Endodermal cell (in vitro differentiated cells): Measurements from ENCODE around the gene LGI4. TPM values are rescaled to one million over a fixed set of nuclear protein-coding genes. Genes with fewer than 3 reads are reported as not detected.
A peak's percentile ranks its signal among the peaks of the same experiment; 100 is the strongest.

Source experiments
- DNase-seq: peaks from one replicate; pipeline ENCODE4 v3.0.0-alpha.2; 2017
- H3K27ac ChIP-seq: 2 replicates; pipeline ENCODE4 v1.5.1; 2013; ENCODE audit warnings: mild to moderate bottlenecking, low read depth, low read length, moderate library complexity
- H3K27me3 ChIP-seq: 2 replicates; pipeline ENCODE4 v1.6.1; 2013; ENCODE audit warnings: mild to moderate bottlenecking, low read length, moderate library complexity; ENCODE audit not compliant: insufficient read depth, control insufficient read depth, poor library complexity, severe bottlenecking
- H3K36me3 ChIP-seq: 2 replicates; pipeline ENCODE4 v1.7.0; 2013; ENCODE audit warnings: mild to moderate bottlenecking, low read length, moderate library complexity; ENCODE audit not compliant: control insufficient read depth, insufficient read depth
- H3K4me1 ChIP-seq: one replicate; pipeline ENCODE4 v1.7.0; 2013; ENCODE audit warnings: low read length; ENCODE audit not compliant: control insufficient read depth, insufficient read depth
- H3K4me3 ChIP-seq: 2 replicates; pipeline ENCODE4 v1.5.1; 2013; ENCODE audit warnings: mild to moderate bottlenecking, low read length, moderate library complexity
- H3K9ac ChIP-seq: 2 replicates; pipeline ENCODE4 v1.6.1; 2013; ENCODE audit warnings: mild to moderate bottlenecking, low read length, moderate library complexity; ENCODE audit not compliant: poor library complexity, severe bottlenecking; ENCODE audit errors: extremely low read depth
- H3K9me3 ChIP-seq: 2 replicates; pipeline ENCODE4 v1.6.1; 2013; ENCODE audit warnings: mild to moderate bottlenecking, low read length, moderate library complexity; ENCODE audit not compliant: control insufficient read depth
- H3K27ac Mint-ChIP-seq: 2 replicates; pipeline ENCODE4 v1.8.0; 2020; ENCODE audit warnings: mixed read lengths
- H3K27me3 Mint-ChIP-seq: 2 replicates; pipeline ENCODE4 v1.8.0; 2021; ENCODE audit warnings: mild to moderate bottlenecking, mixed read lengths; ENCODE audit not compliant: insufficient read depth
- H3K36me3 Mint-ChIP-seq: 2 replicates; pipeline ENCODE4 v1.8.0; 2020; ENCODE audit warnings: low read depth, mixed read lengths
- H3K4me1 Mint-ChIP-seq: 2 replicates; pipeline ENCODE4 v1.8.0; 2020; ENCODE audit warnings: mixed read lengths
- H3K4me3 Mint-ChIP-seq: 2 replicates; pipeline ENCODE4 v1.8.0; 2020; ENCODE audit warnings: mild to moderate bottlenecking, moderate library complexity, mixed read lengths
- H3K9me3 Mint-ChIP-seq: 2 replicates; pipeline ENCODE4 v1.8.0; 2020; ENCODE audit warnings: mild to moderate bottlenecking, mixed read lengths
- WGBS, 2 experiments: methylation state at CpG; one replicate each; pipeline versions ENCODE4 v1.1.5 to v1.1.7; 2013; ENCODE audit warnings: missing lambda C conversion rate in 2 of 2, mixed read lengths in 1 of 2; ENCODE audit not compliant: insufficient coverage in 1 of 2, insufficient read length in 1 of 2; 5-methylcytosine and 5-hydroxymethylcytosine counted together
- total RNA-seq, 2 donors: library from RNA; stranded (reverse); fragmentation: NEBNext Ultra II Directional in 1 of 2; extraction: Animal tissue kit (Norgen Biotek cat#: 25700) in 1 of 2; gene quantifications; 2 replicates in 1 of 2; 3 replicates in 1 of 2; pipeline ENCODE4 v1.2.1, GENCODE V29; 2021
- TF ChIP-seq, protein P1 (sequence below): fragments of 200-600 bp; sonication (generic); conservative IDR thresholded peaks from 2 replicates; pipeline ENCODE4 v1.5.0; 2021; ENCODE audit warnings: antibody characterized with exemption, mild to moderate bottlenecking

LGI4 gene
- total RNA-seq, 2 donors from 2014 or later, result 0.27 to 0.37 TPM

DNA sequence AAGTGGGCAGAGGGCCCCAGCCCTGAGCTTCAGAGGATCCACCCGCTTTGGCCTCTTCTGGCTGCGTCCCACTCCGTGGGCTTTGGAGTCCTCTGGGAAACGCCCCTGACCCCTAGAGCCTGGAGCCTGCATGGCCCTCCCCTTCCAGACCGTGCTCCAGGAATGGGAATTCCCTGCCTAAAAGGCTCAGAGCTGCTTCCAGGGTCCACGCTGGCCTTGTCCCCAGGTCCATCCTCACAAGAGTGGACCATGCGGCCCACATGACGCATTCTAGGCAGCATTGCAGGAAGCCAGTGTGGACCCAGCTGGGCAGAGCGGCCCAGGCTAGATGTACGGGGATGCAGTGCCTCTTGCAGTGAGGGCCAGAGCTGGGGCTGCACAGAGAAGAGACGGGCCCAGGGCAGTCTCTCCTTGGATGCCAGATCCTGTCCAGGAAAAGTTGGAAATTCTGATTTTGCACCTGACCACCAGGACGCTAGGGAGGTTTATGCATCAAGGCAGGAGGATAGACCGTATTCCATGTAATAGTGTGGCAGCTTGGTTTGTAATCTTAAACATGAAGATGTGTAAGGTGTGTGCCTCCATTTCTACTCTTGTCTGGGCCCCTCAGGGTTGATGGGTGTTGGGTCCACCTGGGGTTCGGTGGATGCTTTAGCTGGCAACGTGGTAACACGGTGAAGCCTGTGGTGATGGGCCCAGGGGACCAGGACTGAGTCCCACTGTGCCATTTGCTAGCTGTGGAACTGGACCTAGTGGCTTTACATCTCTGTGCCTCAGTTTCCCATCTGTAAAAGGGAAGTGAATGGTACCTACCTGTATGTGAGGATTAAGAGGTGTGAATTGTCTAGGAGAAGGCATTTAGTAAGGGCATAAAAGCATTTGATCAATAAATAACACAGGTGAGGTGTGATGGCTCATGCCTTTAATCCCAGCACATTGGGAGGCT is 34.0 kb downstream of the LGI4 start:
- no peaks in the 10 kb centered on the region for H3K27me3 Mint-ChIP-seq
- DNase-seq, result no peak
- TF ChIP-seq, protein P1, sequence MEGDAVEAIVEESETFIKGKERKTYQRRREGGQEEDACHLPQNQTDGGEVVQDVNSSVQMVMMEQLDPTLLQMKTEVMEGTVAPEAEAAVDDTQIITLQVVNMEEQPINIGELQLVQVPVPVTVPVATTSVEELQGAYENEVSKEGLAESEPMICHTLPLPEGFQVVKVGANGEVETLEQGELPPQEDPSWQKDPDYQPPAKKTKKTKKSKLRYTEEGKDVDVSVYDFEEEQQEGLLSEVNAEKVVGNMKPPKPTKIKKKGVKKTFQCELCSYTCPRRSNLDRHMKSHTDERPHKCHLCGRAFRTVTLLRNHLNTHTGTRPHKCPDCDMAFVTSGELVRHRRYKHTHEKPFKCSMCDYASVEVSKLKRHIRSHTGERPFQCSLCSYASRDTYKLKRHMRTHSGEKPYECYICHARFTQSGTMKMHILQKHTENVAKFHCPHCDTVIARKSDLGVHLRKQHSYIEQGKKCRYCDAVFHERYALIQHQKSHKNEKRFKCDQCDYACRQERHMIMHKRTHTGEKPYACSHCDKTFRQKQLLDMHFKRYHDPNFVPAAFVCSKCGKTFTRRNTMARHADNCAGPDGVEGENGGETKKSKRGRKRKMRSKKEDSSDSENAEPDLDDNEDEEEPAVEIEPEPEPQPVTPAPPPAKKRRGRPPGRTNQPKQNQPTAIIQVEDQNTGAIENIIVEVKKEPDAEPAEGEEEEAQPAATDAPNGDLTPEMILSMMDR, result peak; percentile 16

DNA sequence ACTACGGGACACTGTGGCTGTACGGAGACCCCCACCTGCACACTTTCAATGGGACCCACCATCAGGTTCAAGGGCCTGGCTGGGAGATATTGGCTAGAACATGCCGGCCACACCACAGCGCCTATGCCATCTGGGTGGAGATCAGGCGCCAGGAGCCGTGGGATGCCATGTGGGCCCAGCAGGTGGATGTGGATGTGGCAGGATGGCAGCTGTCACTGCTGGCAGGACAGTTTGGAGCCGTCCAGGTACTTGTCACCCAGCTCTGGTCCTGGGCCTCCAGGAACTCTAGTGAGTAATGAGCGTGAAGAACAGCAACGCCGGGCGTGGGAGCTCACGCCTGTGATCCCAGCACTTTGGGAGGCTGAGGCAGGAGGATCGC is 35.0 kb downstream of the LGI4 start:
- Mint-ChIP-seq H3K9me3 (no peaks in the 10 kb centered on the region), H3K27me3 (no peaks in the 10 kb centered on the region), H3K36me3 (no peaks in the 10 kb centered on the region), H3K4me3 (no peak overlapping the region), H3K27ac (no peak overlapping the region), H3K4me1 (no peaks in the 10 kb centered on the region)
- no peak overlapping the region for H3K27ac ChIP-seq
- WGBS, 2 experiments, result 93 to 95% methylated on average over 11 to 13 of the region's 13 CpGs
- TF ChIP-seq, protein P1, result no peak
- H3K4me1 ChIP-seq, result no peaks in the 10 kb centered on the region
- H3K9ac ChIP-seq, result no peak overlapping the region
- no peaks in the 10 kb centered on the region for H3K36me3 ChIP-seq
- H3K4me3 ChIP-seq, result no peak overlapping the region
- H3K9me3 ChIP-seq, result no peaks in the 10 kb centered on the region
- no peak for DNase-seq
- no peaks in the 10 kb centered on the region for H3K27me3 ChIP-seq

More for the DNA sequence above, 34.0 kb downstream of the LGI4 start:
- H3K27ac Mint-ChIP-seq, result no peak overlapping the region
- H3K9ac ChIP-seq, result no peak overlapping the region
- no peaks in the 10 kb centered on the region for H3K27me3 ChIP-seq
- H3K27ac ChIP-seq, result no peak overlapping the region
- no peak overlapping the region for H3K4me3 Mint-ChIP-seq
- H3K36me3 ChIP-seq, result no peaks in the 10 kb centered on the region
- H3K4me3 ChIP-seq, result no peak overlapping the region
- no peaks in the 10 kb centered on the region for H3K4me1 Mint-ChIP-seq
- WGBS, 2 experiments, result 85 to 86% methylated on average over 14 to 16 of the region's 16 CpGs
- no peaks in the 10 kb centered on the region for H3K9me3 ChIP-seq
- no peaks in the 10 kb centered on the region for H3K36me3 Mint-ChIP-seq
- H3K9me3 Mint-ChIP-seq, result no peaks in the 10 kb centered on the region
- no peaks in the 10 kb centered on the region for H3K4me1 ChIP-seq

- H3K36me3 ChIP-seq, result no peaks in the 10 kb centered on the region
- H3K27me3 ChIP-seq, result no peaks in the 10 kb centered on the region
- 89 to 91% methylated on average over 6 to 21 of the region's 21 CpGs for WGBS, 2 experiments
- no peak overlapping the region for H3K27ac Mint-ChIP-seq
- H3K4me3 Mint-ChIP-seq, result no peak overlapping the region
- H3K4me1 ChIP-seq, result no peaks in the 10 kb centered on the region
- no peaks in the 10 kb centered on the region for H3K9me3 Mint-ChIP-seq
- H3K27ac ChIP-seq, result no peak overlapping the region
- no peaks in the 10 kb centered on the region for H3K27me3 Mint-ChIP-seq
- TF ChIP-seq, protein P1, result no peak
- no peaks in the 10 kb centered on the region for H3K9me3 ChIP-seq
- H3K4me3 ChIP-seq, result no peak overlapping the region
- no peaks in the 10 kb centered on the region for H3K4me1 Mint-ChIP-seq
- no peaks in the 10 kb centered on the region for H3K36me3 Mint-ChIP-seq
- no peak for DNase-seq
- no peak overlapping the region for H3K9ac ChIP-seq
Measured at GRCh38 chr19:35099155-35099896, 35.5 kb downstream of the LGI4 start.
